T-helper 17 cell (primary cell): Measurements from ENCODE around the gene TMEM88. TPM values are rescaled to one million over a fixed set of nuclear protein-coding genes. Genes with fewer than 3 reads are reported as not detected.

Experiments used
- ATAC-seq: fragments of 150-1000 bp; cut with Tn5 transposase; 2 replicates; pipeline ENCODE4 v1.10.0; 2021; ENCODE audit warnings: mild to moderate bottlenecking, moderate library complexity
- DNase-seq, 3 donors: peaks; one replicate each; pipeline versions ENCODE4 v3.0.0 to v3.0.0-alpha.2; 2020 to 2021
- H3K9me3 ChIP-seq: one replicate; pipeline ENCODE4 v1.7.0; 2013; ENCODE audit warnings: low read length, mild to moderate bottlenecking; ENCODE audit not compliant: control insufficient read depth, poor library complexity, severe bottlenecking
- H3K27ac Mint-ChIP-seq: one replicate; pipeline ENCODE4 v1.8.0; 2022; ENCODE audit warnings: mild to moderate bottlenecking, moderate library complexity, mixed read lengths
- H3K27me3 Mint-ChIP-seq: one replicate; pipeline ENCODE4 v1.8.0; 2022; ENCODE audit warnings: mixed read lengths
- H3K36me3 Mint-ChIP-seq: one replicate; pipeline ENCODE4 v1.8.0; 2022; ENCODE audit warnings: low read depth, mixed read lengths
- H3K4me1 Mint-ChIP-seq: one replicate; pipeline ENCODE4 v1.8.0; 2022; ENCODE audit warnings: mild to moderate bottlenecking, mixed read lengths
- H3K4me3 Mint-ChIP-seq: one replicate; pipeline ENCODE4 v1.8.0; 2022; ENCODE audit warnings: mild to moderate bottlenecking, moderate library complexity, mixed read lengths
- total RNA-seq, 4 donors: library from RNA in 2 of 4; stranded (reverse) in 2 of 4; gene quantifications; one replicate each; pipeline ENCODE4 v1.2.3 and lab custom pipeline; 2022 to 2026

The TMEM88 gene
- total RNA-seq, 2 donors from 2014 or later = 31.0 to 31.3 TPM

DNA sequence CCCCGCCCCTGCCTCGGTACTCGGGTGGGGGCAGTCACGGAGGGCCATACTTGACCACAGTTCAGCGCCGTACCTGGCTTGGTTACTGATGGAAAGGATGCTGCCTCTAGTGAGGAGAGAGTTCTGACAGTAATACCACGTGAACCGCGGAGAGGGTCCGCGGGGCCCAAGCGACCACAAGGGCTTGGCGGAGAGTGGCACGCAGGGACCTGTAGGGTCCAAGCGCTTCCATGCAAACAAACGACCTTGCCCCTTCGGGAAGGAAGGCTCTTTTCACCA lies 11.7 kb upstream of the TMEM88 start:
- peak overlapping the region; percentile 100 for H3K4me3 Mint-ChIP-seq
- H3K36me3 Mint-ChIP-seq = peaks cover 9% of the 10 kb centered on the region
- H3K27me3 Mint-ChIP-seq = no peaks in the 10 kb centered on the region
- H3K27ac Mint-ChIP-seq = peak overlapping the region; percentile 100
- H3K4me1 Mint-ChIP-seq = peaks cover 60% of the 10 kb centered on the region
- no peaks in the 10 kb centered on the region for H3K9me3 ChIP-seq
- ATAC-seq = no peak
- DNase-seq = no peak

DNA sequence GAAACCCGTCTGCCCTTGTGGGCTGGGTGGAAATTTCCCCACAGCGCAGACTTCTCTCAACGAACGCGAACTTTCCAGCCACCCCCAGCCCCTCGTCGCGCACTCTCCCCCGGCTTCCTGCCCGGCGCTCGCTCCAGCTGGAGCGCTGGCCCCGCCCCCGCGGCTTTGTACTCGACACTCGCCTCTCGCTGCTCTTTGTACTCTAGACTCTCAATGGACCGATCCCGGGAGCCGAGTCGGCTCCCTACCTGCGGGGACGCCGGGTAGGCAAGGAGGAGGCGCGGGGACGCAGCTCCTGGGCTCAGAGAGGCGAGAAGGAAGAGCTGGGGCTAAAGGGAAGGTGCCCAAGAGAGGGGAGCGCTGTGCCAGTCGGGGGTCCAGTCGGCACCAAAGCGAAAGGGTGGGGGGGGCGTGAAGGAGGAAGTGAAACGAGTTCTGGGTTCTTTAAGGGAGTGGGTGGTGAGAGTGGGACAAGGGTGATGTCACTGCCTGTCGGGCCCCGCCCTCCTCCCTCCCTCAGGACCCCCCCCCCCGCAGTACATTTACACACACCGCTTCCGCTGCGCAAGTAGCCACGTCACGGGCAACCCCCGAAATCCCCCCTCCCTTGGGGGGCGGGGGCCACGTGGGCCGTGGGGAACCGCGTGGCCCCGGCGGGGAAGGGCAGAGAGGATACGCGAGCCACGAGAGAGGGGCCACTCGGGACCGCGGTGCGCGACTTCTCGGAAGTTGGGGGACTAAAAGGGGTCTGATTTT lies 11.2 kb upstream of the TMEM88 start:
- Mint-ChIP-seq H3K4me3 (peak overlapping the region; percentile 100), H3K36me3 (peaks cover 9% of the 10 kb centered on the region), H3K4me1 (peaks cover 56% of the 10 kb centered on the region), H3K27ac (peak overlapping the region; percentile 100), H3K27me3 (no peaks in the 10 kb centered on the region)
- ATAC-seq (peak; percentile 35), DNase-seq (peak; percentile 89 to 90 (median 89))
- H3K9me3 ChIP-seq = no peaks in the 10 kb centered on the region

DNA sequence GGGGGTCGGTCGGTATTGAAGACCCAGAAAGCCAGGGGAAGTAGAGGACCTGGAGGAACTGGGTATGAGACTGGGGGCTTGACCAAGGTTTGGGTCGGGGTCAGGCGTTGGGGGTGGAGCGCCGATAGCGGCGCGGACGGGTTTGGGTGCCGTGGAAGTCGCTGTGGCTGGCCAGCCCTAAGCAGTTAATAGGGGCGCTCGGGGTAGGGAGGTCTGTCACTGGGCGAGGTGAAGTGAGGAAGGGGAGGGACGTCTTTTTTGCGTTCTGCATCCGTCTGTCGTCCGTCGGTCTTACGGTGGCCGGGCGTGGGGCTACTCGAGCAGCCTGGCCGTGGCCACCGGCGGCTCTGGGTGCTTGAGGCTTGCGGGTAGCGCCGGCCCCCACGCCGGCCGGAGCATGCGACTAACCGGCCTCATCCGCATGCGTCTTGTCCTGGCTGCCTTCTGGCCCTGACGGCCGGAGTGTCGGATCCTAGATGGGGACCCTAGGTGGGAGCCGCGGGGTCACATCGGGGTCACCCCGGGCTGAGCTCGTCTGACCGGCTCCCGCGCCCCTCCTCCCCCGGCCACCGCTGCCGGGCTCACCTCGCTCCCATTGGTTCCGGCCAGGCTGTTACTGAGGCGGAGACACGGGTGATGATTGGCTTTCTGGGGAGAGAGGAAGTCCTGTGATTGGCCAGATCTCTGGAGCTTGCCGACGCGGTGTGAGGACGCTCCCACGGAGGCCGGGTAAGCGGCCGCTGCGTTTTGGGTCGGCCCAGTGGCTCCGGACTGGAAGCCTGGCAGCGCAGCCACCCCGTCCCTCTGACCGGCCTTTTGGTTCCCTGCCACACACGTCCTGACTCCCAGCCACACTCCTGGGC lies 10.3 kb upstream of the TMEM88 start:
- Mint-ChIP-seq H3K4me1 (peaks cover 49% of the 10 kb centered on the region), H3K4me3 (peak overlapping the region; percentile 100), H3K27me3 (no peaks in the 10 kb centered on the region), H3K36me3 (peaks cover 9% of the 10 kb centered on the region), H3K27ac (peak overlapping the region; percentile 100)
- DNase-seq = peak; percentile 64 to 72 (median 69)
- ATAC-seq = peak; percentile 30
- no peaks in the 10 kb centered on the region for H3K9me3 ChIP-seq

DNA sequence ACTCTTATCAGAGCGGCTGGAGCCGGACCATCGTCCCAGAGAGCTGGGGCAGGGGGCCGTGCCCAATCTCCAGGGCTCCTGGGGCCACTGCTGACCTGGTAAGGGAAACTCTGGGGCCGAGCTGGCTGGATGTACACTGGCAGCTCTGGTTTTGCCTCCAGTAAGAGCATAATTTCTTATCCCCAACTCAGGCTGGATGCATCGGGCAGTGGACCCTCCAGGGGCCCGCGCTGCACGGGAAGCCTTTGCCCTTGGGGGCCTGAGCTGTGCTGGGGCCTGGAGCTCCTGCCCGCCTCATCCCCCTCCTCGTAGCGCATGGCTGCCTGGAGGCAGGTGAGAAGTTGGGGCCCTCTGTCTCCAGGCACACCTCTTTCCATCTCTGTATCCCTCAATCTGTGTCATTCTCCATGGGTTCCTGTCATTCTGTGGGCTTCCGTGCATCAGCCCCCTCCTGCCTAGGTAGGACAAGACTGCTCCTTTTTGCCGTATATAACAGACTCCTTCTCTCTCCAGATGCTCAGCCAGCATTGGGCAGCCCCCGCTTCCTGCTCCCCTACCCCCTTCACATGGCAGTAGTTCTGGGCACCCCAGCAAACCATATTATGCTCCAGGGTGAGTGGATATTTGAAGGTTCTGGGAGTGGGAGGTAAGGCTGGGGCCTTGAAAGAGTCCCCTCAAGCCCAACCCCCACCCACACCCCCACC lies 9.4 kb upstream of the TMEM88 start:
- Mint-ChIP-seq H3K27ac (peak overlapping the region; percentile 100), H3K36me3 (peaks cover 9% of the 10 kb centered on the region), H3K4me3 (peak overlapping the region; percentile 100), H3K27me3 (no peaks in the 10 kb centered on the region), H3K4me1 (peaks cover 41% of the 10 kb centered on the region)
- H3K9me3 ChIP-seq = no peaks in the 10 kb centered on the region
- DNase-seq (no peak), ATAC-seq (no peak)

DNA sequence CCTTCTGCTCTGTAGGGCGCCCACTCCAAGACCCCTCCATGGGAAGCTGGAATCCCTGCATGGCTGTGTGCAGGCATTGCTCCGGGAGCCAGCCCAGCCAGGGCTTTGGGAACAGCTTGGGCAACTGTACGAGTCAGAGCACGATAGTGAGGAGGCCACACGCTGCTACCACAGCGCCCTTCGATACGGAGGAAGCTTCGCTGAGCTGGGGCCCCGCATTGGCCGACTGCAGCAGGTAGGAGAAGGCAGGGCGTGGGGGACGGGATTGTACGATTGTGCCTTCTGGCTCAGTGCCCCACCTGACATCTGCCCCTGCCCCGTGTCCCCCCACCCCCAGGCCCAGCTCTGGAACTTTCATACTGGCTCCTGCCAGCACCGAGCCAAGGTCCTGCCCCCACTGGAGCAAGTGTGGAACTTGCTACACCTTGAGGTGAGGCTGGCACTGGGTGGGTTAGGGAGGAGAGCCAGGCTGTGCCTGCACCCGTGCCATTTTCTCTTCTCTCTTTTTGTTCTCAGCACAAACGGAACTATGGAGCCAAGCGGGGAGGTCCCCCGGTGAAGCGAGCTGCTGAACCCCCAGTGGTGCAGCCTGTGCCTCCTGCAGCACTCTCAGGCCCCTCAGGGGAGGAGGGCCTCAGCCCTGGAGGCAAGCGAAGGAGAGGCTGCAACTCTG lies 8.7 kb upstream of the TMEM88 start:
- ATAC-seq (no peak), DNase-seq (no peak)
- no peaks in the 10 kb centered on the region for H3K27me3 Mint-ChIP-seq
- H3K4me1 Mint-ChIP-seq = peaks cover 38% of the 10 kb centered on the region
- no peaks in the 10 kb centered on the region for H3K9me3 ChIP-seq
- H3K36me3 Mint-ChIP-seq = peaks cover 8% of the 10 kb centered on the region
- H3K4me3 Mint-ChIP-seq = peak overlapping the region; percentile 100
- H3K27ac Mint-ChIP-seq = peak overlapping the region; percentile 100

DNA sequence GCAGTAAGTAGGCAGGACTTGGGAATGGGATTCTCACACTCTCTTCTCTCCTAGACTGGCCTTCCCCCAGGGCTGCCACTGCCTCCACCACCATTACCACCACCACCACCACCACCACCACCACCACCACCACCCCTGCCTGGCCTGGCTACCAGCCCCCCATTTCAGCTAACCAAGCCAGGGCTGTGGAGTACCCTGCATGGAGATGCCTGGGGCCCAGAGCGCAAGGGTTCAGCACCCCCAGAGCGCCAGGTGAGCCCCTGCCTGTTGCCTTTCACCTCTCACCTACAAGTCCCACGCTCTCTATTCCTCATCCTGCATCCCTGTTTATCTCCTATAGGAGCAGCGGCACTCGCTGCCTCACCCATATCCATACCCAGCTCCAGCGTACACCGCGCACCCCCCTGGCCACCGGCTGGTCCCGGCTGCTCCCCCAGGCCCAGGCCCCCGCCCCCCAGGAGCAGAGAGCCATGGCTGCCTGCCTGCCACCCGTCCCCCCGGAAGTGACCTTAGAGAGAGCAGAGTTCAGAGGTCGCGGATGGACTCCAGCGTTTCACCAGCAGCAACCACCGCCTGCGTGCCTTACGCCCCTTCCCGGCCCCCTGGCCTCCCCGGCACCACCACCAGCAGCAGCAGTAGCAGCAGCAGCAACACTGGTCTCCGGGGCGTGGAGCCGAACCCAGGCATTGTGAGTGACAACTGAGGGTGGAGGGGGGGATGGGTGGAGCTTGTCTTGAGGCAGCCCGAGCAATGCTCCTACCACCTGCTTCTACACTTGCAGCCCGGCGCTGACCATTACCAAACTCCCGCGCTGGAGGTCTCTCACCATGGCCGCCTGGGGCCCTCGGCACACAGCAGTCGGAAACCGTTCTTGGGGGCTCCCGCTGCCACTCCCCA lies 7.9 kb upstream of the TMEM88 start:
- no peak overlapping the region for H3K27ac Mint-ChIP-seq
- H3K4me1 Mint-ChIP-seq = peaks cover 40% of the 10 kb centered on the region
- DNase-seq = no peak
- H3K27me3 Mint-ChIP-seq = no peaks in the 10 kb centered on the region
- H3K4me3 Mint-ChIP-seq = peak overlapping the region; percentile 100
- ATAC-seq = no peak
- H3K36me3 Mint-ChIP-seq = peaks cover 5% of the 10 kb centered on the region
- H3K9me3 ChIP-seq = no peaks in the 10 kb centered on the region

DNA sequence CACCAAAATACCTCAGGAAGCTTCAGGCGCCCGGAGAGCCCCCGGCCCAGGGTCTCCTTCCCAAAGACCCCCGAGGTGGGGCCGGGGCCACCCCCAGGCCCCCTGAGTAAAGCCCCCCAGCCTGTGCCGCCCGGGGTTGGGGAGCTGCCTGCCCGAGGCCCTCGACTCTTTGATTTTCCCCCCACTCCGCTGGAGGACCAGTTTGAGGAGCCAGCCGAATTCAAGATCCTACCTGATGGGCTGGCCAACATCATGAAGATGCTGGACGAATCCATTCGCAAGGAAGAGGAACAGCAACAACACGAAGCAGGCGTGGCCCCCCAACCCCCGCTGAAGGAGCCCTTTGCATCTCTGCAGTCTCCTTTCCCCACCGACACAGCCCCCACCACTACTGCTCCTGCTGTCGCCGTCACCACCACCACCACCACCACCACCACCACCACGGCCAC lies 6.7 kb upstream of the TMEM88 start:
- Mint-ChIP-seq H3K27ac (no peak overlapping the region), H3K4me1 (peaks cover 29% of the 10 kb centered on the region), H3K36me3 (no peaks in the 10 kb centered on the region)

DNA sequence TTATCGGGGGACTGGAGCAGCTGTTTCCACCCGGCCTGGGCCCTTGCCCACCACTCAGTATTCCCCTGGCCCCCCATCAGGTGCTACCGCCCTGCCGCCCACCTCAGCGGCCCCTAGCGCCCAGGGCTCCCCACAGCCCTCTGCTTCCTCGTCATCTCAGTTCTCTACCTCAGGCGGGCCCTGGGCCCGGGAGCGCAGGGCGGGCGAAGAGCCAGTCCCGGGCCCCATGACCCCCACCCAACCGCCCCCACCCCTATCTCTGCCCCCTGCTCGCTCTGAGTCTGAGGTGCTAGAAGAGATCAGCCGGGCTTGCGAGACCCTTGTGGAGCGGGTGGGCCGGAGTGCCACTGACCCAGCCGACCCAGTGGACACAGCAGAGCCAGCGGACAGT lies 6.1 kb upstream of the TMEM88 start:
- no peak for DNase-seq
- ATAC-seq = no peak

More for the DNA sequence above, 6.7 kb upstream of the TMEM88 start:
- ATAC-seq (no peak), DNase-seq (no peak)
- no peaks in the 10 kb centered on the region for H3K9me3 ChIP-seq
- peak overlapping the region; percentile 19 for H3K4me3 Mint-ChIP-seq
- no peaks in the 10 kb centered on the region for H3K27me3 Mint-ChIP-seq

DNA sequence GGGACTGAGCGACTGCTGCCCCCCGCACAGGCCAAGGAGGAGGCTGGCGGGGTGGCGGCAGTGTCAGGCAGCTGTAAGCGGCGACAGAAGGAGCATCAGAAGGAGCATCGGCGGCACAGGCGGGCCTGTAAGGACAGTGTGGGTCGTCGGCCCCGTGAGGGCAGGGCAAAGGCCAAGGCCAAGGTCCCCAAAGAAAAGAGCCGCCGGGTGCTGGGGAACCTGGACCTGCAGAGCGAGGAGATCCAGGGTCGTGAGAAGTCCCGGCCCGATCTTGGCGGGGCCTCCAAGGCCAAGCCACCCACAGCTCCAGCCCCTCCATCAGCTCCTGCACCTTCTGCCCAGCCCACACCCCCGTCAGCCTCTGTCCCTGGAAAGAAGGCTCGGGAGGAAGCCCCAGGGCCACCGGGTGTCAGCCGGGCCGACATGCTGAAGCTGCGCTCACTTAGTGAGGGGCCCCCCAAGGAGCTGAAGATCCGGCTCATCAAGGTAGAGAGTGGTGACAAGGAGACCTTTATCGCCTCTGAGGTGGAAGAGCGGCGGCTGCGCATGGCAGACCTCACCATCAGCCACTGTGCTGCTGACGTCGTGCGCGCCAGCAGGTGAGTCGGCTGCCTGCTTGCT lies 5.6 kb upstream of the TMEM88 start:
- H3K27me3 Mint-ChIP-seq = no peaks in the 10 kb centered on the region
- peaks cover 20% of the 10 kb centered on the region for H3K4me1 Mint-ChIP-seq
- no peak for ATAC-seq
- no peaks in the 10 kb centered on the region for H3K9me3 ChIP-seq
- DNase-seq = no peak
- H3K27ac Mint-ChIP-seq = peak overlapping the region; percentile 21
- peak overlapping the region; percentile 61 for H3K4me3 Mint-ChIP-seq
- H3K36me3 Mint-ChIP-seq = no peaks in the 10 kb centered on the region

More for the DNA sequence above, 6.1 kb upstream of the TMEM88 start:
- H3K27me3 Mint-ChIP-seq = no peaks in the 10 kb centered on the region
- H3K4me3 Mint-ChIP-seq = no peak overlapping the region
- H3K9me3 ChIP-seq = no peaks in the 10 kb centered on the region
- H3K4me1 Mint-ChIP-seq = peaks cover 24% of the 10 kb centered on the region
- no peaks in the 10 kb centered on the region for H3K36me3 Mint-ChIP-seq
- H3K27ac Mint-ChIP-seq = no peak overlapping the region

DNA sequence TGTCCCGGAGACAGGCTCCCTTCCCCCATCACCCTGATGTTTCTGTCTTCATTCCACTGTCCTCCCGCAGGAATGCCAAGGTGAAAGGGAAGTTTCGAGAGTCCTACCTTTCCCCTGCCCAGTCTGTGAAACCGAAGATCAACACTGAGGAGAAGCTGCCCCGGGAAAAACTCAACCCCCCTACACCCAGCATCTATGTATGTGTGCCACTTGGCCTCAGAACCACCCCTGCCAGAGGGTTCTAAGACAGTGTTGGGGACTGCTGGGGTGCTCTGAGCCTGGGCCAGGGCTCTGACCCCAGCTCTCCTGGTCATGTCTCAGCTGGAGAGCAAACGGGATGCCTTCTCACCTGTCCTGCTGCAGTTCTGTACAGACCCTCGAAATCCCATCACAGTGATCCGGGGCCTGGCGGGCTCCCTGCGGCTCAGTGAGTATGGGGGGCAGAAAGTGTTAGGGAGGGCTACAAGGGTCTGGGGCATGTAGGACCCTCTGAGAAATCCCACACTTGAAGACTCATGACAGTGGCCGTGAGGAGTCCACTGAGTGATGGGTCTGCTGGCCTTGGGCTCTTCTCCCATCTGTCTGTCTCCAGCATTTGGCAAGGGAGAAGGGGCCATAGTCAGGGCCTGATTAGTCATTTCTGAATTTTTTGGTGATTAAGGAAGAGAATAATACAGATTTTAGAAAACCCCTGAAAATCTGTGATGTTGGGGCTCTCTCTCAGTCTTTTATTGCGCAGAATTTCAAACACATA lies 4.9 kb upstream of the TMEM88 start:
- H3K4me3 Mint-ChIP-seq = peak overlapping the region; percentile 61
- H3K4me1 Mint-ChIP-seq = peaks cover 17% of the 10 kb centered on the region
- DNase-seq (no peak), ATAC-seq (no peak)
- H3K36me3 Mint-ChIP-seq = no peaks in the 10 kb centered on the region
- H3K27me3 Mint-ChIP-seq = no peaks in the 10 kb centered on the region
- peak overlapping the region; percentile 21 for H3K27ac Mint-ChIP-seq
- H3K9me3 ChIP-seq = no peaks in the 10 kb centered on the region

DNA sequence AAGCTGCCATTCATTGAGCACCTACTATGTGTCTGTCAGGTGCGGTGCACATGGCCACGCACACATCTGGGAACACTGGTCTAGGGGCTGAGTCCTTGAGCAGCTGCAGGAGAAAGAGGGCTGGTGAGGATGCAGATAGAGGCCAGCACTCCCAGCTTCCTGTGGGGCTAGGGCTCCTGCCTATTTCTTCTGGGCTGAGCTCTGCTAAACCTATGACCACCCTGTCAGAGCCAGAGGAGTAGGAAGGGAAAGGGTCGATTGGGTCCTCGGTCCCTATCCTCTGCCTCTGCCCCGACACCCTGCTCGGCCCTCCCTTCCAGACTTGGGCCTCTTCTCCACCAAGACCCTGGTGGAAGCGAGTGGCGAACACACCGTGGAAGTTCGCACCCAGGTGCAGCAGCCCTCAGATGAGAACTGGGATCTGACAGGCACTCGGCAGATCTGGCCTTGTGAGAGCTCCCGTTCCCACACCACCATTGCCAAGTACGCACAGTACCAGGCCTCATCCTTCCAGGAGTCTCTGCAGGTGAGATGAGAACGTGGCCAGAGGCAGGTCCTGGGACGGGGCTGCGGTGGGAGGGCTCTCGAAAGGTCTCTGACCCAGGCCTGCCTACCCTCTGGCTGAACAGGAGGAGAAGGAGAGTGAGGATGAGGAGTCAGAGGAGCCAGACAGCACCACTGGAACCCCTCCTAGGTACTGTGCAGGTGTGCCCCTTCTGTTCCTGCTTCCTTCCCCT lies 4.0 kb upstream of the TMEM88 start:
- no peaks in the 10 kb centered on the region for H3K27me3 Mint-ChIP-seq
- no peaks in the 10 kb centered on the region for H3K9me3 ChIP-seq
- peak in 1 of 3 donors; percentile 13 for DNase-seq
- peaks cover 15% of the 10 kb centered on the region for H3K4me1 Mint-ChIP-seq
- ATAC-seq = peak; percentile 4
- peak overlapping the region; percentile 82 for H3K4me3 Mint-ChIP-seq
- no peaks in the 10 kb centered on the region for H3K36me3 Mint-ChIP-seq
- peak overlapping the region; percentile 81 for H3K27ac Mint-ChIP-seq
